B cell (primary cell): ENCODE measurements around the gene CAPN15. TPM values are rescaled to one million over a fixed set of nuclear protein-coding genes. Genes with fewer than 3 reads are reported as not detected.

ENCODE experiments used
- ATAC-seq: fragments of 200-7000 bp; cut with Tn5 transposase; one replicate; pipeline ENCODE4 v1.10.0; 2021; ENCODE audit warnings: low read depth, mild to moderate bottlenecking, moderate number of reproducible peaks, moderate library complexity
- CTCF ChIA-PET: fragments of 350-600 bp; sonication (Branson Sonifier 250); formaldehyde crosslinking; loops from one replicate; lab custom pipeline; 2021; ENCODE audit warnings: antibody characterized with exemption, inconsistent platforms; lab: Charles Lee
- POLR2A ChIA-PET: fragments of 350-600 bp; sonication (Branson Sonifier 250); formaldehyde crosslinking; loops from one replicate; lab custom pipeline; 2021; ENCODE audit warnings: antibody characterized with exemption; lab: Charles Lee
- DNase-seq: peaks from one replicate; pipeline ENCODE4 v3.0.0; 2013
- H2AFZ ChIP-seq: 2 replicates; pipeline ENCODE4 v1.6.1; 2012; ENCODE audit warnings: mild to moderate bottlenecking, low read depth, low read length; ENCODE audit not compliant: insufficient read depth, poor library complexity, severe bottlenecking
- H3K27ac ChIP-seq, 2 donors: 1 replicate in 1 of 2; 2 replicates in 1 of 2; pipeline ENCODE4 v1.5.1; 2012 to 2013; ENCODE audit warnings: low read length in 2 of 2, mild to moderate bottlenecking in 2 of 2, moderate library complexity in 1 of 2
- H3K27me3 ChIP-seq, 4 experiments: fragments of 200-600 bp in 1 of 4; sonication (generic) in 1 of 4; replicated peaks in 1 of 4; 1 replicate in 2 of 4; 2 replicates in 2 of 4; pipeline versions ENCODE4 v1.6.1 to v1.7.0; 2013 to 2016; ENCODE audit warnings: low read length in 3 of 4, mild to moderate bottlenecking in 2 of 4, mixed read lengths in 1 of 4, moderate library complexity in 1 of 4; ENCODE audit not compliant: insufficient read depth in 4 of 4, control insufficient read depth in 3 of 4; ENCODE audit errors: control extremely low read depth in 1 of 4
- H3K36me3 ChIP-seq, 2 experiments: replicated peaks in 1 of 2; 1 replicate in 1 of 2; 2 replicates in 1 of 2; pipeline versions ENCODE4 v1.6.1 to v1.7.1; 2013; ENCODE audit warnings: low read length in 1 of 2; ENCODE audit not compliant: insufficient read depth in 2 of 2, control insufficient read depth in 1 of 2; ENCODE audit errors: control extremely low read depth in 1 of 2, extremely low read depth in 1 of 2
- H3K4me1 ChIP-seq, 2 donors: fragments of 200-600 bp in 1 of 2; sonication (generic) in 1 of 2; 1 replicate in 1 of 2; 2 replicates in 1 of 2; pipeline versions ENCODE4 v1.5.1 to v1.6.1; 2013 to 2017; ENCODE audit warnings: low read length in 2 of 2; ENCODE audit not compliant: control insufficient read depth in 2 of 2, insufficient read depth in 2 of 2
- H3K4me2 ChIP-seq: replicated peaks from 2 replicates; pipeline ENCODE3; 2012; ENCODE audit warnings: mild to moderate bottlenecking, low read depth, low read length; ENCODE audit not compliant: poor library complexity, severe bottlenecking
- H3K4me3 ChIP-seq, 5 experiments: fragments of 200-600 bp in 1 of 5; sonication (generic) in 1 of 5; 1 replicate in 3 of 5; 2 replicates in 2 of 5; pipeline versions ENCODE4 v1.5.1 to v1.7.0; 2011 to 2016; ENCODE audit warnings: low read length in 4 of 5, mild to moderate bottlenecking in 4 of 5, low read depth in 2 of 5, control low read depth in 1 of 5, moderate library complexity in 1 of 5; ENCODE audit not compliant: insufficient read depth in 1 of 5; ENCODE audit errors: control extremely low read depth in 1 of 5, extremely low read depth in 1 of 5
- H3K79me2 ChIP-seq: fragments of 200-600 bp; sonication (generic); one replicate; pipeline ENCODE4 v1.6.0; 2016; ENCODE audit warnings: low read length; ENCODE audit not compliant: control insufficient read depth, insufficient read depth
- H3K9ac ChIP-seq: fragments of 200-600 bp; sonication (generic); 2 replicates; pipeline ENCODE4 v1.6.1; 2017; ENCODE audit warnings: mild to moderate bottlenecking, low read length, moderate library complexity
- H3K9me3 ChIP-seq, 3 donors: one replicate each; pipeline versions ENCODE4 v1.6.1 to v1.7.1; 2013; ENCODE audit warnings: low read length in 2 of 3; ENCODE audit not compliant: control insufficient read depth in 2 of 3, insufficient read depth in 1 of 3; ENCODE audit errors: control extremely low read depth in 1 of 3
- H4K20me1 ChIP-seq: 2 replicates; pipeline ENCODE4 v1.6.0; 2012; ENCODE audit warnings: mild to moderate bottlenecking, low read length; ENCODE audit not compliant: insufficient read depth, control insufficient read depth, poor library complexity, severe bottlenecking
- H3K27ac Mint-ChIP-seq: one replicate; pipeline ENCODE4 v1.8.0; 2021; ENCODE audit warnings: mixed read lengths
- H3K27me3 Mint-ChIP-seq: one replicate; pipeline ENCODE4 v1.8.0; 2021; ENCODE audit warnings: mixed read lengths
- H3K4me1 Mint-ChIP-seq: one replicate; pipeline ENCODE4 v1.8.0; 2021; ENCODE audit warnings: mixed read lengths
- H3K4me3 Mint-ChIP-seq: one replicate; pipeline ENCODE4 v1.8.0; 2021; ENCODE audit warnings: mixed read lengths
- H3K9me3 Mint-ChIP-seq: one replicate; pipeline ENCODE4 v1.8.0; 2022; ENCODE audit warnings: mixed read lengths; ENCODE audit not compliant: insufficient read depth
- CTCF ChIP-seq: fragments of 200-600 bp; IDR thresholded peaks from one replicate; pipeline ENCODE4 v1.8.0; 2022; ENCODE audit warnings: antibody characterized with exemption, mild to moderate bottlenecking
- EZH2 ChIP-seq: IDR thresholded peaks from 2 replicates; pipeline ENCODE4 v1.6.1; 2012; ENCODE audit warnings: borderline replicate concordance, low read depth, mild to moderate bottlenecking, moderate library complexity, low read length; ENCODE audit not compliant: insufficient read depth, poor library complexity, severe bottlenecking
- WGBS: methylation state at CpG from one replicate; pipeline ENCODE4 v1.1.5; 2013; ENCODE audit warnings: missing lambda C conversion rate; ENCODE audit not compliant: insufficient coverage; 5-methylcytosine and 5-hydroxymethylcytosine counted together
- intact Hi-C: fragments of 100-400 bp; cut with micrococcal nuclease; formaldehyde crosslinking; loops from one replicate; pipeline ENCODE4 v1.10.0; 2022
- polyA plus RNA-seq: library from polyadenylated mRNA; depleted of rRNA; stranded (reverse); fragments of >200 nt; gene quantifications from 2 replicates; pipeline ENCODE4 v1.2.3, GENCODE V29; 2012
- total RNA-seq, 2 donors: library from RNA; stranded (reverse); fragments of 120-200 nt in 1 of 2; gene quantifications; 1 replicate in 1 of 2; 2 replicates in 1 of 2; pipeline versions ENCODE4 v1.2.3 to v1.2.4, GENCODE V29; 2013 to 2022

CAPN15 gene
- total and polyA plus RNA-seq, 2 donors (not counting 1 experiment from before 2014, with no cell fraction given): 67.2 to 77.2 TPM

DNA sequence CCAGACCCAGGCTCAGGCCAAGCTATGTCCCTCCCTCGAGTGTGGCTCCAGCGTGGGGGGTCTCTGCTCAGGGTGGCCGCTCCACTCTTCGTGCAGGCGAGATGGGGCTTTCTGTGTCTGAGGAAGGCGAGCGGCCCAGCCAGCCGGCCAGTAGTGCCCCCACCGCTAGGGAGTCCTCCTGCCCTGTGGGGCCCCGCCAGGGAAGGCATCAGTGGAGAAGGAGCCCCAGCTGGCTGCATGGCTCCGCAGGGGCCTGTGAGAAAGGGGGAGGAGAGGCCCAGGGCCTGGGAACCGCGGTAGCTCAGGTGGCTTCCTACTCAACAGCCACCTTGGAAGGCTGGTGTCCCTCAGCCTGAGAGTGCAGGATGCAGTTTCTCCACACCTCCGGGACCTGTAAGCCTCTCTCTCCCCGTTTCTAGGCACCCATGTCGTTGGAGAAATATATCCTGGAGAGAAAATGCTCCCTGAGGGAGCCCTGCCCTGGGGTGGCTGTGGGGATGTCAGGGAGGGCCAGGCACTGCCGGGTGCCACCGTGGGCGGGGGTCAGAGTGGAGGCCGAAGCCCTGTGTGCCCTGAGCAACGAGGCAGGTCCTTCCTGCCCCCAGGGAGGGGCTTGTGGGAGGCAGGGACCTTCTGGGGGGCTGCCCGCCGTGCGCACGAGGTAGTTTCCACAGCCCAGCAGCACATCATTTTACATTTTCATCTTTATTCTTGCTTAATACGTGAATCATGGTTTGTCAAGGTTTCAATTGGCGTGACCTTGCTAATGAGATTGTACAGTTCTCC, 45.5 kb downstream of the CAPN15 start:
- Histone ChIP-seq H3K9ac (no peak overlapping the region), H3K4me3 (no peak overlapping the region), H4K20me1 (no peaks in the 10 kb centered on the region), H3K4me1 (peaks cover 16 to 25% of the 10 kb centered on the region in 2 donors), H2AFZ (no peak overlapping the region), H3K9me3 (no peaks in the 10 kb centered on the region), H3K36me3 (peaks cover 0 to 5% of the 10 kb centered on the region in 2 experiments), H3K4me2 (no peak overlapping the region), H3K79me2 (peaks cover 11% of the 10 kb centered on the region), H3K27me3 (no peaks in the 10 kb centered on the region), H3K27ac (no peak overlapping the region)
- DNase-seq (no peak), ATAC-seq (no peak)
- no peak overlapping the region for H3K4me3 Mint-ChIP-seq
- no peaks in the 10 kb centered on the region for H3K27me3 Mint-ChIP-seq
- ChIA-PET POLR2A (no interaction called here), CTCF (no interaction called here)
- no peak overlapping the region for H3K27ac Mint-ChIP-seq
- intact Hi-C loops: no loop called here
- WGBS: 94% methylated on average over 24 of the region's 27 CpGs
- H3K9me3 Mint-ChIP-seq: no peaks in the 10 kb centered on the region
- no peak for TF ChIP-seq EZH2
- TF ChIP-seq CTCF: no peak
- H3K4me1 Mint-ChIP-seq: peaks cover 22% of the 10 kb centered on the region

DNA sequence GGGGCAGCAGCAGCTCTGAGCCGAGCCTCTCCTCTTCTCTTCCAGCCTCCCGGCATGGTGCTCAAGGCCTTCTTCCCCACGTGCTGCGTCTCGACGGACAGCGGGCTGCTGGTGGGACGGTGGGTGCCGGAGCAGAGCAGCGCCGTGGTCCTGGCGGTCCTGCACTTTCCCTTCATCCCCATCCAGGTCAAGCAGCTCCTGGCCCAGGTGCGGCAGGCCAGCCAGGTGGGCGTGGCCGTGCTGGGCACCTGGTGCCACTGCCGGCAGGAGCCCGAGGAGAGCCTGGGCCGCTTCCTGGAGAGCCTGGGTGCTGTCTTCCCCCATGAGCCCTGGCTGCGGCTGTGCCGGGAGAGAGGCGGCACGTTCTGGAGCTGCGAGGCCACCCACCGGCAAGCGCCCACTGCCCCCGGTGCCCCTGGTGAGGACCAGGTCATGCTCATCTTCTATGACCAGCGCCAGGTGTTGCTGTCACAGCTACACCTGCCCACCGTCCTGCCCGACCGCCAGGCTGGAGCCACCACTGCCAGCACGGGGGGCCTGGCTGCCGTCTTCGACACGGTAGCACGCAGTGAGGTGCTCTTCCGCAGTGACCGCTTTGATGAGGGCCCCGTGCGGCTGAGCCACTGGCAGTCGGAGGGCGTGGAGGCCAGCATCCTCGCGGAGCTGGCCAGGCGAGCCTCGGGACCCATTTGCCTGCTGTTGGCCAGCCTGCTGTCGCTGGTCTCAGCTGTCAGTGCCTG, 46.7 kb downstream of the CAPN15 start:
- ATAC-seq (no peak), DNase-seq (no peak)
- H3K9ac ChIP-seq: no peak overlapping the region
- H3K27ac ChIP-seq: no peak overlapping the region
- no peak overlapping the region for H3K4me2 ChIP-seq
- TF ChIP-seq EZH2 (no peak), CTCF (no peak)
- 99% methylated on average over 46 of the region's 46 CpGs for WGBS
- no peak overlapping the region for H3K4me3 Mint-ChIP-seq
- ChIA-PET CTCF (no interaction called here), POLR2A (no interaction called here)
- H3K4me1 Mint-ChIP-seq: peaks cover 21% of the 10 kb centered on the region
- no peaks in the 10 kb centered on the region for H4K20me1 ChIP-seq
- H3K27me3 ChIP-seq: no peaks in the 10 kb centered on the region
- H3K4me3 ChIP-seq: no peak overlapping the region
- peaks cover 8 to 20% of the 10 kb centered on the region in 2 donors for H3K4me1 ChIP-seq
- H2AFZ ChIP-seq: no peak overlapping the region
- H3K9me3 Mint-ChIP-seq: no peaks in the 10 kb centered on the region
- intact Hi-C loops: no loop called here
- no peaks in the 10 kb centered on the region for H3K9me3 ChIP-seq
- H3K27me3 Mint-ChIP-seq: no peaks in the 10 kb centered on the region
- no peak overlapping the region for H3K27ac Mint-ChIP-seq
- H3K36me3 ChIP-seq: peaks cover 0 to 5% of the 10 kb centered on the region in 2 experiments
- H3K79me2 ChIP-seq: peaks cover 3% of the 10 kb centered on the region
